Measurements from ENCODE around the gene CAMK2B. TPM values are rescaled to one million over a fixed set of nuclear protein-coding genes. Genes with fewer than 3 reads are reported as not detected.

The CAMK2B gene
- total and polyA plus RNA-seq, 2 experiments from 2014 or later, result not detected

GRCh38 chr7:44329081-44329480, 3.7 kb upstream of the CAMK2B start:
- peaks cover 3% of the 10 kb centered on the region; the same call in 1 of the 3 replicates for H3K36me3 Mint-ChIP-seq (ENCODE audit: low read depth)
- peaks cover 17% of the 10 kb centered on the region for H3K4me1 Mint-ChIP-seq
- Histone ChIP-seq H3K36me3 (ENCODE audit: insufficient read depth) (no peaks in the 10 kb centered on the region), H3K79me2 (replicated peaks; ENCODE audit: insufficient read depth) (no peaks in the 10 kb centered on the region), H3K4me3 (no peak overlapping the region), H3K27ac (ENCODE audit: low read depth) (no peak overlapping the region), H3F3A (replicated peaks; ENCODE audit: low read depth) (no peaks in the 10 kb centered on the region), H4K20me1 (replicated peaks; ENCODE audit: insufficient read depth) (no peaks in the 10 kb centered on the region), H3K4me1 (ENCODE audit: insufficient read depth) (no peaks in the 10 kb centered on the region), H3K4me2 (no peak overlapping the region), H3K27me3 (ENCODE audit: insufficient read depth) (peaks cover 31% of the 10 kb centered on the region), H3K9me2 (ENCODE audit: insufficient read depth) (peaks cover 2% of the 10 kb centered on the region; the same call in 1 of the 2 replicates), H2AFZ (no peak overlapping the region)
- H3K27me3 Mint-ChIP-seq (ENCODE audit: insufficient read depth, low read depth, poor library complexity), result peaks cover 28% of the 10 kb centered on the region
- H3K4me3 Mint-ChIP-seq, result no peak overlapping the region
- no peak for TF ChIP-seq POLR2AphosphoS5 (IDR thresholded peaks at IDR 0.05; ENCODE audit: low read depth)
- no peak for TF ChIP-seq EZH2 (IDR thresholded peaks at IDR 0.05; ENCODE audit: low read depth, unreplicated experiment)
- no peak for TF ChIP-seq ZNF331 (CRISPR knock-in tag; IDR thresholded peaks at IDR 0.05; ENCODE audit: low read depth)
- no peak for TF ChIP-seq CTCF (conservative IDR thresholded peaks at IDR 0.05; ENCODE audit: low read depth in 2 of 2)
- no peak for TF ChIP-seq JUNB (IDR thresholded peaks at IDR 0.05; ENCODE audit: unreplicated experiment)
- TF ChIP-seq EZH2phosphoT487 (IDR thresholded peaks at IDR 0.05; ENCODE audit: unreplicated experiment), result no peak
- TF ChIP-seq REST (IDR thresholded peaks at IDR 0.05; ENCODE audit: unreplicated experiment), result no peak
- no peak for TF ChIP-seq NANOG (IDR thresholded peaks at IDR 0.05; ENCODE audit: borderline replicate concordance)
- TF ChIP-seq, protein P1, sequence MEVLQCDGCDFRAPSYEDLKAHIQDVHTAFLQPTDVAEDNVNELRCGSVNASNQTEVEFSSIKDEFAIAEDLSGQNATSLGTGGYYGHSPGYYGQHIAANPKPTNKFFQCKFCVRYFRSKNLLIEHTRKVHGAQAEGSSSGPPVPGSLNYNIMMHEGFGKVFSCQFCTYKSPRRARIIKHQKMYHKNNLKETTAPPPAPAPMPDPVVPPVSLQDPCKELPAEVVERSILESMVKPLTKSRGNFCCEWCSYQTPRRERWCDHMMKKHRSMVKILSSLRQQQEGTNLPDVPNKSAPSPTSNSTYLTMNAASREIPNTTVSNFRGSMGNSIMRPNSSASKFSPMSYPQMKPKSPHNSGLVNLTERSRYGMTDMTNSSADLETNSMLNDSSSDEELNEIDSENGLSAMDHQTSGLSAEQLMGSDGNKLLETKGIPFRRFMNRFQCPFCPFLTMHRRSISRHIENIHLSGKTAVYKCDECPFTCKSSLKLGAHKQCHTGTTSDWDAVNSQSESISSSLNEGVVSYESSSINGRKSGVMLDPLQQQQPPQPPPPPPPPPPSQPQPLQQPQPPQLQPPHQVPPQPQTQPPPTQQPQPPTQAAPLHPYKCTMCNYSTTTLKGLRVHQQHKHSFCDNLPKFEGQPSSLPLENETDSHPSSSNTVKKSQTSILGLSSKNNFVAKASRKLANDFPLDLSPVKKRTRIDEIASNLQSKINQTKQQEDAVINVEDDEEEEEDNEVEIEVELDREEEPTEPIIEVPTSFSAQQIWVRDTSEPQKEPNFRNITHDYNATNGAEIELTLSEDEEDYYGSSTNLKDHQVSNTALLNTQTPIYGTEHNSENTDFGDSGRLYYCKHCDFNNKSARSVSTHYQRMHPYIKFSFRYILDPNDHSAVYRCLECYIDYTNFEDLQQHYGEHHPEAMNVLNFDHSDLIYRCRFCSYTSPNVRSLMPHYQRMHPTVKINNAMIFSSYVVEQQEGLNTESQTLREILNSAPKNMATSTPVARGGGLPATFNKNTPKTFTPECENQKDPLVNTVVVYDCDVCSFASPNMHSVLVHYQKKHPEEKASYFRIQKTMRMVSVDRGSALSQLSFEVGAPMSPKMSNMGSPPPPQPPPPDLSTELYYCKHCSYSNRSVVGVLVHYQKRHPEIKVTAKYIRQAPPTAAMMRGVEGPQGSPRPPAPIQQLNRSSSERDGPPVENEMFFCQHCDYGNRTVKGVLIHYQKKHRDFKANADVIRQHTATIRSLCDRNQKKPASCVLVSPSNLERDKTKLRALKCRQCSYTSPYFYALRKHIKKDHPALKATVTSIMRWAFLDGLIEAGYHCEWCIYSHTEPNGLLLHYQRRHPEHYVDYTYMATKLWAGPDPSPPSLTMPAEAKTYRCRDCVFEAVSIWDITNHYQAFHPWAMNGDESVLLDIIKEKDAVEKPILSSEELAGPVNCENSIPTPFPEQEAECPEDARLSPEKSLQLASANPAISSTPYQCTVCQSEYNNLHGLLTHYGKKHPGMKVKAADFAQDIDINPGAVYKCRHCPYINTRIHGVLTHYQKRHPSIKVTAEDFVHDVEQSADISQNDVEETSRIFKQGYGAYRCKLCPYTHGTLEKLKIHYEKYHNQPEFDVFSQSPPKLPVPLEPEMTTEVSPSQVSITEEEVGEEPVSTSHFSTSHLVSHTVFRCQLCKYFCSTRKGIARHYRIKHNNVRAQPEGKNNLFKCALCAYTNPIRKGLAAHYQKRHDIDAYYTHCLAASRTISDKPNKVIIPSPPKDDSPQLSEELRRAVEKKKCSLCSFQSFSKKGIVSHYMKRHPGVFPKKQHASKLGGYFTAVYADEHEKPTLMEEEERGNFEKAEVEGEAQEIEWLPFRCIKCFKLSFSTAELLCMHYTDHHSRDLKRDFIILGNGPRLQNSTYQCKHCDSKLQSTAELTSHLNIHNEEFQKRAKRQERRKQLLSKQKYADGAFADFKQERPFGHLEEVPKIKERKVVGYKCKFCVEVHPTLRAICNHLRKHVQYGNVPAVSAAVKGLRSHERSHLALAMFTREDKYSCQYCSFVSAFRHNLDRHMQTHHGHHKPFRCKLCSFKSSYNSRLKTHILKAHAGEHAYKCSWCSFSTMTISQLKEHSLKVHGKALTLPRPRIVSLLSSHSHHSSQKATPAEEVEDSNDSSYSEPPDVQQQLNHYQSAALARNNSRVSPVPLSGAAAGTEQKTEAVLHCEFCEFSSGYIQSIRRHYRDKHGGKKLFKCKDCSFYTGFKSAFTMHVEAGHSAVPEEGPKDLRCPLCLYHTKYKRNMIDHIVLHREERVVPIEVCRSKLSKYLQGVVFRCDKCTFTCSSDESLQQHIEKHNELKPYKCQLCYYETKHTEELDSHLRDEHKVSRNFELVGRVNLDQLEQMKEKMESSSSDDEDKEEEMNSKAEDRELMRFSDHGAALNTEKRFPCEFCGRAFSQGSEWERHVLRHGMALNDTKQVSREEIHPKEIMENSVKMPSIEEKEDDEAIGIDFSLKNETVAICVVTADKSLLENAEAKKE (CRISPR knock-in tag; IDR thresholded peaks at IDR 0.05), result no peak
- no peak for TF ChIP-seq STAT1 (IDR thresholded peaks at IDR 0.05; ENCODE audit: unreplicated experiment)
- TF ChIP-seq, protein P2, sequence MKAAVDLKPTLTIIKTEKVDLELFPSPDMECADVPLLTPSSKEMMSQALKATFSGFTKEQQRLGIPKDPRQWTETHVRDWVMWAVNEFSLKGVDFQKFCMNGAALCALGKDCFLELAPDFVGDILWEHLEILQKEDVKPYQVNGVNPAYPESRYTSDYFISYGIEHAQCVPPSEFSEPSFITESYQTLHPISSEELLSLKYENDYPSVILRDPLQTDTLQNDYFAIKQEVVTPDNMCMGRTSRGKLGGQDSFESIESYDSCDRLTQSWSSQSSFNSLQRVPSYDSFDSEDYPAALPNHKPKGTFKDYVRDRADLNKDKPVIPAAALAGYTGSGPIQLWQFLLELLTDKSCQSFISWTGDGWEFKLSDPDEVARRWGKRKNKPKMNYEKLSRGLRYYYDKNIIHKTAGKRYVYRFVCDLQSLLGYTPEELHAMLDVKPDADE (IDR thresholded peaks at IDR 0.05), result no peak
- no peak for TF ChIP-seq CREB1 (CRISPR knock-in tag; IDR thresholded peaks at IDR 0.05; ENCODE audit: low read depth)
- TF ChIP-seq ZNF114 (CRISPR knock-in tag; IDR thresholded peaks at IDR 0.05), result no peak
- H3K27ac Mint-ChIP-seq, result no peak overlapping the region
- DNase-seq (ENCODE audit: low spot score) (no peak), ATAC-seq (no peak)
- peaks cover 2% of the 10 kb centered on the region; the same call in 2 of the 3 replicates for H3K9me3 Mint-ChIP-seq

Data from GM23338 (cell line).